ENCODE results near the gene B4GALT2.

Gene B4GALT2

GRCh38 chr1:43949678-43950077, 29.3 kb upstream of the B4GALT2 start:
- peaks cover 14% of the 10 kb centered on the region for H3K36me3 ChIP-seq (ENCODE audit: control insufficient read depth, insufficient read depth, low read length, severe bottlenecking)
- no peaks in the 10 kb centered on the region for H3K9me3 ChIP-seq (ENCODE audit: control insufficient read depth, low read length)
- peaks cover 29% of the 10 kb centered on the region for H3K4me1 ChIP-seq (ENCODE audit: control insufficient read depth, insufficient read depth, low read length)
- H3K4me3 ChIP-seq (ENCODE audit: low read length): no peak overlapping the region
- no peak overlapping the region for H3K9ac ChIP-seq (ENCODE audit: low read length)
- no peaks in the 10 kb centered on the region for H3K27me3 ChIP-seq (replicated peaks; ENCODE audit: control insufficient read depth, insufficient read depth, low read length)
- DNase-seq (ENCODE audit: low read depth): no peak

- no peak for DNase-seq (ENCODE audit: low read depth)
- Histone ChIP-seq H3K9me3 (ENCODE audit: control insufficient read depth, low read length) (no peaks in the 10 kb centered on the region), H3K27me3 (replicated peaks; ENCODE audit: control insufficient read depth, insufficient read depth, low read length) (no peaks in the 10 kb centered on the region), H3K4me3 (ENCODE audit: low read length) (no peak overlapping the region), H3K9ac (ENCODE audit: low read length) (no peak overlapping the region), H3K36me3 (ENCODE audit: control insufficient read depth, insufficient read depth, low read length, severe bottlenecking) (peaks cover 15% of the 10 kb centered on the region), H3K4me1 (ENCODE audit: control insufficient read depth, insufficient read depth, low read length) (peaks cover 22% of the 10 kb centered on the region)
These were observed 27.7 kb upstream of the B4GALT2 start for GRCh38 chr1:43951021-43951985.

GRCh38 chr1:43952731-43953346, 26.2 kb upstream of the B4GALT2 start:
- DNase-seq (ENCODE audit: low read depth): no peak
- Histone ChIP-seq H3K4me3 (ENCODE audit: low read length) (no peak overlapping the region), H3K4me1 (ENCODE audit: control insufficient read depth, insufficient read depth, low read length) (peaks cover 17% of the 10 kb centered on the region), H3K9me3 (ENCODE audit: control insufficient read depth, low read length) (no peaks in the 10 kb centered on the region), H3K9ac (ENCODE audit: low read length) (no peak overlapping the region), H3K27me3 (replicated peaks; ENCODE audit: control insufficient read depth, insufficient read depth, low read length) (no peaks in the 10 kb centered on the region), H3K36me3 (ENCODE audit: control insufficient read depth, insufficient read depth, low read length, severe bottlenecking) (peaks cover 31% of the 10 kb centered on the region)

- no peak for DNase-seq (ENCODE audit: low read depth)
- no peak overlapping the region for H3K9ac ChIP-seq (ENCODE audit: low read length)
- H3K4me1 ChIP-seq (ENCODE audit: control insufficient read depth, insufficient read depth, low read length): peaks cover 12% of the 10 kb centered on the region
- no peak overlapping the region for H3K4me3 ChIP-seq (ENCODE audit: low read length)
- H3K36me3 ChIP-seq (ENCODE audit: control insufficient read depth, insufficient read depth, low read length, severe bottlenecking): peaks cover 36% of the 10 kb centered on the region
- H3K27me3 ChIP-seq (replicated peaks; ENCODE audit: control insufficient read depth, insufficient read depth, low read length): no peaks in the 10 kb centered on the region
- H3K9me3 ChIP-seq (ENCODE audit: control insufficient read depth, low read length): no peaks in the 10 kb centered on the region
These were observed 25.6 kb upstream of the B4GALT2 start for GRCh38 chr1:43953361-43953760.

GRCh38 chr1:43954036-43954435, 25.0 kb upstream of the B4GALT2 start:
- no peak overlapping the region for H3K9ac ChIP-seq (ENCODE audit: low read length)
- H3K4me3 ChIP-seq (ENCODE audit: low read length): no peak overlapping the region
- peaks cover 43% of the 10 kb centered on the region for H3K36me3 ChIP-seq (ENCODE audit: control insufficient read depth, insufficient read depth, low read length, severe bottlenecking)
- H3K27me3 ChIP-seq (replicated peaks; ENCODE audit: control insufficient read depth, insufficient read depth, low read length): no peaks in the 10 kb centered on the region
- H3K9me3 ChIP-seq (ENCODE audit: control insufficient read depth, low read length): no peaks in the 10 kb centered on the region
- peaks cover 7% of the 10 kb centered on the region for H3K4me1 ChIP-seq (ENCODE audit: control insufficient read depth, insufficient read depth, low read length)
- no peak for DNase-seq (ENCODE audit: low read depth)

- Histone ChIP-seq H3K36me3 (ENCODE audit: control insufficient read depth, insufficient read depth, low read length, severe bottlenecking) (peaks cover 51% of the 10 kb centered on the region), H3K4me3 (ENCODE audit: low read length) (no peak overlapping the region), H3K9me3 (ENCODE audit: control insufficient read depth, low read length) (no peaks in the 10 kb centered on the region), H3K9ac (ENCODE audit: low read length) (no peak overlapping the region), H3K4me1 (ENCODE audit: control insufficient read depth, insufficient read depth, low read length) (peaks cover 7% of the 10 kb centered on the region), H3K27me3 (replicated peaks; ENCODE audit: control insufficient read depth, insufficient read depth, low read length) (no peaks in the 10 kb centered on the region)
- DNase-seq (ENCODE audit: low read depth): no peak
These were observed 22.8 kb upstream of the B4GALT2 start for GRCh38 chr1:43956234-43956633.

- Histone ChIP-seq H3K27me3 (replicated peaks; ENCODE audit: control insufficient read depth, insufficient read depth, low read length) (no peaks in the 10 kb centered on the region), H3K4me1 (ENCODE audit: control insufficient read depth, insufficient read depth, low read length) (no peaks in the 10 kb centered on the region), H3K36me3 (ENCODE audit: control insufficient read depth, insufficient read depth, low read length, severe bottlenecking) (peaks cover 64% of the 10 kb centered on the region), H3K4me3 (ENCODE audit: low read length) (no peak overlapping the region), H3K9me3 (ENCODE audit: control insufficient read depth, low read length) (no peaks in the 10 kb centered on the region), H3K9ac (ENCODE audit: low read length) (no peak overlapping the region)
- no peak for DNase-seq (ENCODE audit: low read depth)
These were observed 21.5 kb upstream of the B4GALT2 start for GRCh38 chr1:43957407-43958040.

- H3K9ac ChIP-seq (ENCODE audit: low read length): no peak overlapping the region
- DNase-seq (ENCODE audit: low read depth): no peak
- peaks cover 72% of the 10 kb centered on the region for H3K36me3 ChIP-seq (ENCODE audit: control insufficient read depth, insufficient read depth, low read length, severe bottlenecking)
These were observed 20.4 kb upstream of the B4GALT2 start for GRCh38 chr1:43958351-43959255.

GRCh38 chr1:43960798-43961197, 18.2 kb upstream of the B4GALT2 start:
- H3K4me1 ChIP-seq (ENCODE audit: control insufficient read depth, insufficient read depth, low read length): no peaks in the 10 kb centered on the region
- no peaks in the 10 kb centered on the region for H3K9me3 ChIP-seq (ENCODE audit: control insufficient read depth, low read length)
- no peak overlapping the region for H3K4me3 ChIP-seq (ENCODE audit: low read length)
- H3K36me3 ChIP-seq (ENCODE audit: control insufficient read depth, insufficient read depth, low read length, severe bottlenecking): peaks cover 87% of the 10 kb centered on the region
- DNase-seq (ENCODE audit: low read depth): no peak
- no peak overlapping the region for H3K9ac ChIP-seq (ENCODE audit: low read length)
- H3K27me3 ChIP-seq (replicated peaks; ENCODE audit: control insufficient read depth, insufficient read depth, low read length): no peaks in the 10 kb centered on the region

More at GRCh38 chr1:43958351-43959255, 20.4 kb upstream of the B4GALT2 start:
- no peaks in the 10 kb centered on the region for H3K27me3 ChIP-seq (replicated peaks; ENCODE audit: control insufficient read depth, insufficient read depth, low read length)
- no peaks in the 10 kb centered on the region for H3K9me3 ChIP-seq (ENCODE audit: control insufficient read depth, low read length)
- H3K4me1 ChIP-seq (ENCODE audit: control insufficient read depth, insufficient read depth, low read length): no peaks in the 10 kb centered on the region
- H3K4me3 ChIP-seq (ENCODE audit: low read length): no peak overlapping the region

- Histone ChIP-seq H3K36me3 (ENCODE audit: control insufficient read depth, insufficient read depth, low read length, severe bottlenecking) (peaks cover 82% of the 10 kb centered on the region), H3K4me1 (ENCODE audit: control insufficient read depth, insufficient read depth, low read length) (no peaks in the 10 kb centered on the region), H3K9ac (ENCODE audit: low read length) (no peak overlapping the region), H3K9me3 (ENCODE audit: control insufficient read depth, low read length) (no peaks in the 10 kb centered on the region), H3K4me3 (ENCODE audit: low read length) (no peak overlapping the region), H3K27me3 (replicated peaks; ENCODE audit: control insufficient read depth, insufficient read depth, low read length) (no peaks in the 10 kb centered on the region)
- no peak for DNase-seq (ENCODE audit: low read depth)
These were observed 17.3 kb upstream of the B4GALT2 start for GRCh38 chr1:43961692-43962091.
